Right renal pelvis (tissue), 4 donors: ENCODE measurements around the gene WDR7. TPM values are rescaled to one million over a fixed set of nuclear protein-coding genes. Genes with fewer than 3 reads are reported as not detected.
A peak's percentile ranks its signal among the peaks of the same experiment; 100 is the strongest.
"Not testable (repeated sequence)": the region's sequence is repeated elsewhere in the genome, so short reads cannot be mapped to it uniquely, and the experiment has no call there.

Experiments
- DNase-seq, 4 donors: peaks; one replicate each; pipeline ENCODE4 v3.0.0-alpha.2; 2013; ENCODE audit warnings: low read depth in 4 of 4, low spot score in 3 of 4, missing footprints in 1 of 4
- polyA plus RNA-seq, 4 donors: library from polyadenylated mRNA; unstranded; fragments of 120-200 nt; gene quantifications; one replicate each; pipeline ENCODE4 v1.2.1, GENCODE V29; 2013; ENCODE audit not compliant: insufficient read length in 4 of 4

Gene WDR7
- polyA plus RNA-seq, 4 donors = 11.7 to 16.1 (median 12.4) TPM

GRCh38 chr18:56652802-56653201, 1.6 kb downstream of the WDR7 start:
- no peak for DNase-seq

GRCh38 chr18:56654280-56654679, 3.1 kb downstream of the WDR7 start:
- not testable (repeated sequence) for DNase-seq

- DNase-seq = no peak
Observed at GRCh38 chr18:56658261-56658660, 7.1 kb downstream of the WDR7 start.

- no peak for DNase-seq
Observed at GRCh38 chr18:56659111-56659510, 8.0 kb downstream of the WDR7 start.

- DNase-seq = no peak
Observed at GRCh38 chr18:56660655-56661054, 9.5 kb downstream of the WDR7 start.

GRCh38 chr18:56661360-56662062, 10.4 kb downstream of the WDR7 start:
- no peak for DNase-seq

GRCh38 chr18:56662063-56662408, 10.9 kb downstream of the WDR7 start:
- no peak for DNase-seq

GRCh38 chr18:56662502-56662901, 11.3 kb downstream of the WDR7 start:
- DNase-seq = no peak

- no peak for DNase-seq
Observed at GRCh38 chr18:56662902-56663301, 11.7 kb downstream of the WDR7 start.

GRCh38 chr18:56672391-56672790, 21.2 kb downstream of the WDR7 start:
- no peak for DNase-seq

GRCh38 chr18:56672981-56673380, 21.8 kb downstream of the WDR7 start:
- DNase-seq = no peak

GRCh38 chr18:56676639-56677038, 25.5 kb downstream of the WDR7 start:
- no peak for DNase-seq

- no peak for DNase-seq
Observed at GRCh38 chr18:56678836-56679565, 27.8 kb downstream of the WDR7 start.

- DNase-seq = no peak
Observed at GRCh38 chr18:56684277-56684676, 33.1 kb downstream of the WDR7 start.

- no peak for DNase-seq
Observed at GRCh38 chr18:56691530-56691929, 40.4 kb downstream of the WDR7 start.

GRCh38 chr18:56696966-56697365, 45.8 kb downstream of the WDR7 start:
- no peak for DNase-seq

GRCh38 chr18:56702946-56703345, 51.8 kb downstream of the WDR7 start:
- peak in 3 of 4 donors; percentile 5 to 14 (median 8) for DNase-seq

- no peak for DNase-seq
Observed at GRCh38 chr18:56709463-56709862, 58.3 kb downstream of the WDR7 start.

GRCh38 chr18:56711708-56712445, 60.7 kb downstream of the WDR7 start:
- DNase-seq = no peak

GRCh38 chr18:56712761-56713160, 61.6 kb downstream of the WDR7 start:
- no peak for DNase-seq

GRCh38 chr18:56715121-56715520, 64.0 kb downstream of the WDR7 start:
- DNase-seq = no peak
